Activated naive CD4-positive, alpha-beta T cell treated with anti-CD3 and anti-CD28 coated beads, Interleukin-2, amount 10 ng/mL, durations not matched to agents 7 days and 5 days (primary cell): Measurements from ENCODE around the gene NAA10.

Experiments used
- CTCF ChIA-PET: fragments of 350-600 bp; sonication (Branson Sonifier 250); formaldehyde crosslinking; loops from one replicate; lab custom pipeline; 2021; ENCODE audit warnings: antibody characterized with exemption; lab: Charles Lee
- DNase-seq: peaks from one replicate; pipeline ENCODE4 v3.0.0-alpha.2; 2020
- H3K27ac Mint-ChIP-seq: one replicate; pipeline ENCODE4 v1.8.0; 2021; ENCODE audit warnings: mild to moderate bottlenecking, moderate library complexity, mixed read lengths
- H3K27me3 Mint-ChIP-seq: one replicate; pipeline ENCODE4 v1.8.0; 2021; ENCODE audit warnings: mild to moderate bottlenecking, mixed read lengths
- H3K36me3 Mint-ChIP-seq: one replicate; pipeline ENCODE4 v1.8.0; 2021; ENCODE audit warnings: mixed read lengths
- H3K4me1 Mint-ChIP-seq: one replicate; pipeline ENCODE4 v1.8.0; 2021; ENCODE audit warnings: mixed read lengths
- H3K4me3 Mint-ChIP-seq: one replicate; pipeline ENCODE4 v1.8.0; 2021; ENCODE audit warnings: mild to moderate bottlenecking, moderate library complexity, mixed read lengths
- H3K9me3 Mint-ChIP-seq: one replicate; pipeline ENCODE4 v1.8.0; 2021; ENCODE audit warnings: mixed read lengths

The NAA10 gene

GRCh38 chrX:153910446-153910845, 24.4 kb downstream of the NAA10 start:
- Mint-ChIP-seq H3K9me3 (no peaks in the 10 kb centered on the region), H3K27ac (no peak overlapping the region), H3K27me3 (no peaks in the 10 kb centered on the region), H3K4me3 (no peak overlapping the region), H3K4me1 (peaks cover 6% of the 10 kb centered on the region), H3K36me3 (peaks cover 14% of the 10 kb centered on the region)
- DNase-seq: no peak
- CTCF ChIA-PET: interaction anchor here (1.6 kb wide), 1 partner anchor 10 kb away, joined by 4 read pairs; no protein-coding TSS in a partner anchor

GRCh38 chrX:153909980-153910360, 24.9 kb downstream of the NAA10 start:
- Mint-ChIP-seq H3K27me3 (no peaks in the 10 kb centered on the region), H3K27ac (no peak overlapping the region), H3K4me1 (peaks cover 6% of the 10 kb centered on the region), H3K4me3 (no peak overlapping the region), H3K9me3 (no peaks in the 10 kb centered on the region), H3K36me3 (peaks cover 14% of the 10 kb centered on the region)
- CTCF ChIA-PET: no interaction called here
- DNase-seq: no peak

DNA sequence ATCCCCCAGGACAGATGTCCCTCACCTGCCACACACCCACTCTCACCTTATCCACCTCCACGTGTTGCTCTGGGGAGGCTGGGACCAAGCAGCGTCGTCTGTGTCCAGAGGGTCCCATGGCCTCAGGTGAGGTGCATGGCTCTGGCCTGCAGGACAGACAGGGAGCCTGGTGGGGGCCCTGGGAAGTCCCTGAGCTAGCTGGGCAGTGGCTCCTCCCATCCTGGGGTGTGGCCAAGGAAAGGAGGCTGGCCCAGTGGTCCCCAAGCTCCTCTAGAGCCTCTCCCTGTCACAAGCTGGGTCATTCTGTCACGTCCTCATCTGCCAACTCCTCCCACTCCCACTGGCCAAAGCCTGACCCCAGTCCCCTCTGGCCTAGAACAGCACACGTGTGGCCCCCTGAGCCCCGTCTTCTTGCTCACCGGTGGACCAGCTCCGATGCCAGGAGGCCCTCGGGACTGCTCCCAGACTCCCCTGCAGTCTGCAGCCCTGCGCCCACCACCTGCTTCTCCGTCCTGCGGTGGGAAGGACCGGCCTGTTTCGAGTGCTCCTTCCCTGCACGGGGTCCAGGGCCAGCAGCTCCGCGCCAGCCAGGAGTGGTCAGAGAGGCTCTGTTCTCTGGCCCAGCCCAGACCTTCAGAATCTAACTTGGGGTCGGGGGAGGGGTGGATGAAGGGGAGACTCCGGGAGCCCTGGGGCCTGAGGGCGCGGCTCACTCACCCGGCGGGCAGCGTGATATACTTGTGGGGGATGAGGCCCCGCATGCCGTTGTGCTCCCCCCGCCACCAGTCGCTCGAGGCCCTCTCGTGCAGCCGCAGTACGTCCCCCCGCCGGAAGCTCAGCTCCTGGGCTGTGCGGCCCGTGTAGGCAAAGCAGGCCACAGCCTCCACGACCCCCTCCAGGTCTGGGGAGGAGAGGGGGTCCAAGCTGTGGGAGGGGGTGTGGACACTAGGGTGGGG, 25.5 kb downstream of the NAA10 start:
- DNase-seq: no peak
- Mint-ChIP-seq H3K36me3 (peaks cover 14% of the 10 kb centered on the region), H3K4me3 (no peak overlapping the region), H3K27me3 (no peaks in the 10 kb centered on the region), H3K9me3 (no peaks in the 10 kb centered on the region), H3K4me1 (peaks cover 9% of the 10 kb centered on the region), H3K27ac (no peak overlapping the region)
- CTCF ChIA-PET: interaction anchor here (1.0 kb wide), 1 partner anchor 38 kb away, joined by 3 read pairs; no protein-coding TSS in a partner anchor

GRCh38 chrX:153908219-153908860, 26.5 kb downstream of the NAA10 start:
- H3K36me3 Mint-ChIP-seq: peaks cover 11% of the 10 kb centered on the region
- CTCF ChIA-PET: interaction anchor here (1.0 kb wide), 1 partner anchor 39 kb away, joined by 3 read pairs; no protein-coding TSS in a partner anchor
- no peaks in the 10 kb centered on the region for H3K27me3 Mint-ChIP-seq
- no peak for DNase-seq
- H3K9me3 Mint-ChIP-seq: no peaks in the 10 kb centered on the region
- H3K4me1 Mint-ChIP-seq: peaks cover 18% of the 10 kb centered on the region
- no peak overlapping the region for H3K27ac Mint-ChIP-seq
- no peak overlapping the region for H3K4me3 Mint-ChIP-seq

GRCh38 chrX:153907456-153907855, 27.4 kb downstream of the NAA10 start:
- Mint-ChIP-seq H3K4me1 (peaks cover 22% of the 10 kb centered on the region), H3K9me3 (no peaks in the 10 kb centered on the region), H3K27ac (no peak overlapping the region), H3K4me3 (no peak overlapping the region), H3K36me3 (peaks cover 11% of the 10 kb centered on the region), H3K27me3 (no peaks in the 10 kb centered on the region)
- no peak for DNase-seq
- CTCF ChIA-PET: interaction anchor here (1.1 kb wide), 1 partner anchor 40 kb away, joined by 7 read pairs; no protein-coding TSS in a partner anchor

- H3K4me1 Mint-ChIP-seq: peaks cover 23% of the 10 kb centered on the region
- no peak for DNase-seq
- no peaks in the 10 kb centered on the region for H3K9me3 Mint-ChIP-seq
- peaks cover 4% of the 10 kb centered on the region for H3K27me3 Mint-ChIP-seq
- peaks cover 5% of the 10 kb centered on the region for H3K36me3 Mint-ChIP-seq
- H3K4me3 Mint-ChIP-seq: no peak overlapping the region
- peak overlapping the region; percentile 42 for H3K27ac Mint-ChIP-seq
- CTCF ChIA-PET: interaction anchor here (0.9 to 1.1 kb wide), 2 partner anchors 41 to 53 kb away, joined by 3 to 7 read pairs; no protein-coding TSS in a partner anchor
Observed at GRCh38 chrX:153906126-153906917, 28.5 kb downstream of the NAA10 start.

- Mint-ChIP-seq H3K9me3 (no peaks in the 10 kb centered on the region), H3K27ac (no peak overlapping the region), H3K4me1 (peaks cover 30% of the 10 kb centered on the region), H3K4me3 (no peak overlapping the region), H3K36me3 (peaks cover 5% of the 10 kb centered on the region), H3K27me3 (peaks cover 4% of the 10 kb centered on the region)
- DNase-seq: no peak
- CTCF ChIA-PET: no interaction called here
Observed at GRCh38 chrX:153905481-153906095, 29.2 kb downstream of the NAA10 start.

DNA sequence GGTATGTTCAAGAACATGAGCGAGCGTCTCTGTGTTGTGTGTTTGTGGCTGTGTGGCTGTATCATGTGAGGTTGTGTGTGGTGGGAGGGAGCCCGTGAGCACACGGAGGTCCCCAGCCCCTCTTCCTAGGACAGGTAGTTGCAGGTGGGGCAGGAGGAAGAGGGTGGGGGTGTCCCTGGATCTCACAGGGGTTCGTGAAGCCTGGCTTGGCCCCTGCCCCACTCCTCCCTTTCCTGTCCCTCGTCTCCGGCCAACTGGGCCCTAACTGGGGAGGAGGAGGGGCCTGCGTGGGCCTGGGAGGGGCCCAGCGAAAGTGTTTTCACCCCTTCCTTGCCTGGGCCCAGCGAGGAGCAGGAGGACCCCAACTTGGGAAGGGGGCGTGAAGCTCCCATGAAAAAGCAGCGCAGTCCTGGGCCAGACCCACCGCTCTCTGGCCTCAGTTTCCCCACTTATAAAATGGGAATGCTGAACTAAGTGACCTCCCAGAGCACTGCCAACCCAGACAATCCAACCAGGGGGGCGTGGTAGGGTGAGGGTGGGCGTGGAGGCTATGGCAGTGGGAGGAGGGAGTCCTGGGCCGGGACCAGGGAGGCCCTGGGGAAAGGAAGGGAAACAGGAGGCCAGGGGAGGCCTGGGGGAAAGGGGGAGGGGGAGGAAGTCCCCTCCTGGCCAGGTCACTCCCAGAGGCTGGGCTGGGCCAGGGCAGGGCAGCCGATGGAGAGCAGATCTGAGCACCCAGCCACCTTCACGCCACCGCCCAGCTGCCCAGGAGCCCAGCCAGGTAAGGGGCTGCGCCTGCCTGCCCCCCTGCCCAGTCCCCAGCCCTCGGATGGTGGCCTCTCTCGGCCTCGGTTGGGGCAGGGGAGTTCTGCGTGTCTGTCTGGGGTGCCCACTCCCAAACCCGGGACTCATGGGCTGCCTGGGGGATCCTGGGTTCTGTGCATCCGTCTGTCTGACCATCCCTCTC, 30.6 kb downstream of the NAA10 start, which contains the start of gene AVPR2:
TSS of gene AVPR2 (plus strand) at position 683 of the 967 bp plus-strand sequence. CDS start 473 bp downstream, outside the sequence.
- Mint-ChIP-seq H3K9me3 (no peaks in the 10 kb centered on the region), H3K27me3 (peaks cover 4% of the 10 kb centered on the region), H3K4me3 (peak within 1 kb of the TSS; percentile 13), H3K36me3 (peaks cover 5% of the 10 kb centered on the region), H3K27ac (peak within 1 kb of the TSS; percentile 76), H3K4me1 (peaks cover 32% of the 10 kb centered on the region)
- DNase-seq: peak; percentile 36
- CTCF ChIA-PET: no interaction called here

- peaks cover 32% of the 10 kb centered on the region for H3K4me1 Mint-ChIP-seq
- peak overlapping the region; percentile 73 for H3K27ac Mint-ChIP-seq
- DNase-seq: no peak
- H3K9me3 Mint-ChIP-seq: no peaks in the 10 kb centered on the region
- peak overlapping the region; percentile 13 for H3K4me3 Mint-ChIP-seq
- H3K36me3 Mint-ChIP-seq: peaks cover 3% of the 10 kb centered on the region
- peaks cover 4% of the 10 kb centered on the region for H3K27me3 Mint-ChIP-seq
- CTCF ChIA-PET: no interaction called here
Observed at GRCh38 chrX:153903238-153903980, 31.4 kb downstream of the NAA10 start.

DNA sequence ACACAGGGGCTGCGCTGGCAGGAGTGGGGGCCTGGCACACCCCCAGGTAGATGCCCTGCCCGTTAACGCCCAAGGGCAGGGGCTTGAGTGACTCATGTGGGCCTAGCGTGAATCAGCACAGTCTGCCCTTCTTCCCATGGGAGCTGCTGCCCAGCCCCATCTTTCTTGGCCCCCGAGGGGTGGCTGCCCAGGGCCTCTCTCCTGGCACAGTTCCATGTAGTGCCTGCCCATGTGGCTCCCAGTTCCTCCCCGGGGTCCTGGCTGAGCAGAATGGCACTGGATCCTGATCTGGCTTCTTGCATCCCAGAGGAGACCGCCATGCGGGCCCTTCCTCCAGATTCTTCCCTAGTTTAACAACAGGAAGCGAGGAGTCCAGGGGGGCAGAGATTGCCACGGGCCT, 32.5 kb downstream of the NAA10 start:
- DNase-seq: no peak
- Mint-ChIP-seq H3K4me3 (no peak overlapping the region), H3K36me3 (no peaks in the 10 kb centered on the region), H3K4me1 (peaks cover 32% of the 10 kb centered on the region), H3K27ac (no peak overlapping the region), H3K9me3 (no peaks in the 10 kb centered on the region), H3K27me3 (peaks cover 4% of the 10 kb centered on the region)
- CTCF ChIA-PET: no interaction called here

DNA sequence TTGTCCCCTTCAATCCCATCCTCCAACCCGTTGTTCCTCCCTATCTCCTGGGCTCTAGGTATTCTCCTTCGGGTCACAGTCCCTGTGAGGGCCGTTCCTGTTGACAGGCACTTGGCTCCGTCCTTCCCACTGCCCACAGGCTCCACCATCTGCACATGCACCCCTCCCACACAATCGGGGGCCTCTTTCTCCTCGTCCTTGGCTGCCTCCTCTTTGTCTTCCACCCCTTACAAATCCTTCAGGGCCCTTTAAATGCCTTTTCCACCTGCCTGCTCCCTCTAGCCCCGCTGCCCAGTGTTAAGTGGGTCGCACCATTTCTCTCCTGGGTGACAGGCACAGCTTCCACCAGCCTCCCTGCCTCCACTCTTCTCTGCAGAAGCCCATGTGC, 33.1 kb downstream of the NAA10 start:
- Mint-ChIP-seq H3K36me3 (no peaks in the 10 kb centered on the region), H3K27me3 (peaks cover 4% of the 10 kb centered on the region), H3K4me3 (no peak overlapping the region), H3K9me3 (no peaks in the 10 kb centered on the region), H3K27ac (no peak overlapping the region), H3K4me1 (peaks cover 32% of the 10 kb centered on the region)
- CTCF ChIA-PET: no interaction called here
- DNase-seq: no peak
